H1 (cell line): ENCODE results near the gene SHROOM4.

Source experiments
- BACH1 ChIP-seq: IDR thresholded peaks from 2 replicates; pipeline ENCODE4 v1.6.1; 2012; ENCODE audit warnings: low read length, improper control_type of control experiment
- CREB1 ChIP-seq: IDR thresholded peaks from 2 replicates; pipeline ENCODE4 v1.6.1; 2012; ENCODE audit warnings: inconsistent platforms
- EGR1 ChIP-seq: IDR thresholded peaks from 2 replicates; pipeline ENCODE4 v1.6.1; 2011; ENCODE audit warnings: low read depth, low read length, borderline replicate concordance
- EZH2 ChIP-seq: fragments of 200-600 bp; sonication (generic); IDR thresholded peaks from 2 replicates; pipeline ENCODE4 v1.7.1; 2012; ENCODE audit warnings: low read depth, mild to moderate bottlenecking, moderate library complexity, low read length, inconsistent platforms; ENCODE audit not compliant: severe bottlenecking
- GTF2F1 ChIP-seq: IDR thresholded peaks from 2 replicates; pipeline ENCODE4 v1.6.1; 2012; ENCODE audit warnings: low read depth, low read length, improper control_type of control experiment, borderline replicate concordance
- POLR2A ChIP-seq, 2 experiments: IDR thresholded peaks; 1 replicate in 1 of 2; 2 replicates in 1 of 2; pipeline ENCODE4 v1.6.1; 2011; ENCODE audit warnings: low read depth in 2 of 2, low read length in 2 of 2, mild to moderate bottlenecking in 2 of 2; ENCODE audit errors: control extremely low read depth in 1 of 2
- POLR2AphosphoS5 ChIP-seq: IDR thresholded peaks from 2 replicates; pipeline ENCODE4 v1.6.1; 2011; ENCODE audit warnings: low read depth, low read length
- SIRT6 ChIP-seq: IDR thresholded peaks from one replicate; pipeline ENCODE4 v1.7.1; 2012; ENCODE audit warnings: low read length, inconsistent platforms
- SIX5 ChIP-seq: IDR thresholded peaks from 2 replicates; pipeline ENCODE4 v1.6.1; 2011; ENCODE audit warnings: mild to moderate bottlenecking, low read depth, low read length
- SUZ12 ChIP-seq: fragments of 200-600 bp; sonication (generic); IDR thresholded peaks from 2 replicates; pipeline ENCODE4 v1.6.1; 2012; ENCODE audit warnings: mild to moderate bottlenecking, inconsistent platforms, low read length, moderate library complexity, mixed read lengths
- TAF1 ChIP-seq: IDR thresholded peaks from 2 replicates; pipeline ENCODE4 v1.6.1; 2011; ENCODE audit warnings: mild to moderate bottlenecking, low read depth, low read length
- ZNF274 ChIP-seq: IDR thresholded peaks from 2 replicates; pipeline ENCODE4 v1.7.0; 2012; ENCODE audit warnings: low read length, borderline replicate concordance; ENCODE audit errors: extremely low read depth
- TF ChIP-seq, protein P1 (sequence below), 3 experiments: IDR thresholded peaks; 1 replicate in 2 of 3; 2 replicates in 1 of 3; pipeline versions ENCODE4 v1.5.1 to v1.6.1; 2011; ENCODE audit warnings: low read length in 3 of 3, mild to moderate bottlenecking in 3 of 3, inconsistent platforms in 2 of 3, low read depth in 1 of 3, moderate library complexity in 1 of 3; ENCODE audit not compliant: insufficient read depth in 1 of 3; ENCODE audit errors: control extremely low read depth in 1 of 3

DNA sequence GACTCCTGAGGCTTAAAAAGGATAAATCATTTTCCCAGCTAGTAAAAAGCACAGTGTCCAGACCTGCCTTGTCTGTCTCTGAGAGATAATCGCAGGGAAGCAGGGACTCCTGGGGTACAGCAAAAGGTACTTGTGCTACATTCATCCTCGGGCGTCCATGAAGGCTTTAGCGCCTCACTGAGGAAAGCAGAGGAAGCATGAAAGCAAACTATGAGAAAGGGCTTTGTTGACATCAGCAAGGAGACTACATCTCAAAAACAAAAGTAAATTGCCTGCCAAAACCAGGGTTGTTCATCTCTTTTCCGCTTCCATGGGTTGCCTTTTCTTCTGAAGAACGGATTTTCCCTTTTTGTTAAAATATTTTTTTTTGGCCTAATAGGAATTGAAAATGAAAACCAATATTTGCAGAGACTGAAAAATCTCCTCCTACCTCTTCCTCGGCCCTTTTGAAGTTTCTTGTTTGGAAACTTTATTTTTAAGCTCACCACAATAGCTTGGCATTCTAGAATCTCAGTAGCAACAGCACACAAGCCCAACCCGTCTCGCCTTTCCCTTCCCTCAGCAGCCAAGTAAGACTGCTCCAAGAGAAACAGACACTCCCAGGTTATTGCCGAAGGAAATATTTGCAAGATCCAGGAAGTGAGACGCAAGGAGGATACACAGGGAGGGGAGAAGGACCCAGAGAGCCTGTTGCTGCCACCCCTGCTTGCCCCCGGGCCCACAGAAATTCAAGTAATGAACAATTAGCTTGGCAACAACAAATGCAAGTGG, 195.0 kb downstream of the SHROOM4 start:
- TF ChIP-seq GTF2F1: no peak
- TF ChIP-seq, protein P1, sequence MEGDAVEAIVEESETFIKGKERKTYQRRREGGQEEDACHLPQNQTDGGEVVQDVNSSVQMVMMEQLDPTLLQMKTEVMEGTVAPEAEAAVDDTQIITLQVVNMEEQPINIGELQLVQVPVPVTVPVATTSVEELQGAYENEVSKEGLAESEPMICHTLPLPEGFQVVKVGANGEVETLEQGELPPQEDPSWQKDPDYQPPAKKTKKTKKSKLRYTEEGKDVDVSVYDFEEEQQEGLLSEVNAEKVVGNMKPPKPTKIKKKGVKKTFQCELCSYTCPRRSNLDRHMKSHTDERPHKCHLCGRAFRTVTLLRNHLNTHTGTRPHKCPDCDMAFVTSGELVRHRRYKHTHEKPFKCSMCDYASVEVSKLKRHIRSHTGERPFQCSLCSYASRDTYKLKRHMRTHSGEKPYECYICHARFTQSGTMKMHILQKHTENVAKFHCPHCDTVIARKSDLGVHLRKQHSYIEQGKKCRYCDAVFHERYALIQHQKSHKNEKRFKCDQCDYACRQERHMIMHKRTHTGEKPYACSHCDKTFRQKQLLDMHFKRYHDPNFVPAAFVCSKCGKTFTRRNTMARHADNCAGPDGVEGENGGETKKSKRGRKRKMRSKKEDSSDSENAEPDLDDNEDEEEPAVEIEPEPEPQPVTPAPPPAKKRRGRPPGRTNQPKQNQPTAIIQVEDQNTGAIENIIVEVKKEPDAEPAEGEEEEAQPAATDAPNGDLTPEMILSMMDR (IDR thresholded peaks at IDR 0.05; ENCODE audit: control extremely low read depth in 1 of 3, insufficient read depth in 1 of 3, low read depth in 1 of 3, low read length in 3 of 3): peak in 2 of 3 experiments; percentile 31 to 33; a peak in 2 of 4 replicates
- TF ChIP-seq SIRT6: no peak
- TF ChIP-seq POLR2AphosphoS5: no peak
- no peak for TF ChIP-seq EZH2
- TF ChIP-seq EGR1: no peak
- TF ChIP-seq BACH1: no peak
- TF ChIP-seq POLR2A (IDR thresholded peaks at IDR 0.05; ENCODE audit: control extremely low read depth in 1 of 2, low read depth in 2 of 2, low read length in 2 of 2): no peak
- no peak for TF ChIP-seq TAF1
- TF ChIP-seq CREB1: no peak
- no peak for TF ChIP-seq ZNF274
- TF ChIP-seq SUZ12: no peak
- TF ChIP-seq SIX5: no peak
